Measurements from ENCODE around the gene PHLPP2.
A peak's percentile ranks its signal among the peaks of the same experiment; 100 is the strongest.

Gene PHLPP2

GRCh38 chr16:71672125-71672524 lies 52.4 kb downstream of the PHLPP2 start:
- peaks cover 34 to 68% (median 55%) of the 10 kb centered on the region in 5 donors for H3K36me3 ChIP-seq (ENCODE audit: control insufficient read depth in 5 of 5, insufficient read depth in 5 of 5, low read length in 5 of 5)
- peaks cover 0 to 2% (median 1%) of the 10 kb centered on the region in 5 donors for H3K4me1 ChIP-seq (ENCODE audit: control insufficient read depth in 5 of 5, insufficient read depth in 5 of 5, low read length in 5 of 5)
- H3K4me3 ChIP-seq (ENCODE audit: low read depth in 1 of 5, low read length in 5 of 5): no peak overlapping the region
- H3K27me3 ChIP-seq (ENCODE audit: control insufficient read depth in 5 of 5, insufficient read depth in 4 of 5, low read length in 5 of 5): no peaks in the 10 kb centered on the region
- no peak overlapping the region for H3K27ac ChIP-seq (ENCODE audit: low read depth, low read length)
- H3K9me3 ChIP-seq (ENCODE audit: control insufficient read depth in 5 of 5, low read length in 5 of 5): no peaks in the 10 kb centered on the region
- no peak overlapping the region for H3K9ac ChIP-seq (ENCODE audit: low read length in 5 of 5)

DNA sequence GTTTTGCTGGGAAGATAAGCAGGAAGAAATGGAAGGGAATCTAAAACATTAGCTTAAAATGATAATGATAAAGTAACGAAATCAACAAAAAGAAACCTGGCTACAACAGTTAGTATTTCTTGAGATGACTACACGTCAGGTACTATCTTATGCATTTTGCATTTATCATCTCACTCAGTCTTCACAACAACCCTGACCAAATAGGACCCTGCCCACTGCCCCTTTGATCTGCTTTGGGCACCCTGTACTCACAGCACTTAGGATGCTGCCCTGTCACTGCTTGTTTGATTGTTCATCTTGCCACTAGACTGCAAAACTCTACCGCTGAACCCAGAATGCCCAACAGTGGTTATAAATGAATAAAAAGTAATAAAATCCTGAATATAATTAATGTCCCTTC lies 53.3 kb downstream of the PHLPP2 start:
- Histone ChIP-seq H3K27me3 (ENCODE audit: control insufficient read depth in 5 of 5, insufficient read depth in 4 of 5, low read length in 5 of 5) (no peaks in the 10 kb centered on the region), H3K27ac (ENCODE audit: low read depth, low read length) (no peak overlapping the region), H3K4me1 (ENCODE audit: control insufficient read depth in 5 of 5, insufficient read depth in 5 of 5, low read length in 5 of 5) (peaks cover 0 to 11% (median 3%) of the 10 kb centered on the region in 5 donors), H3K9me3 (ENCODE audit: control insufficient read depth in 5 of 5, low read length in 5 of 5) (no peaks in the 10 kb centered on the region), H3K9ac (ENCODE audit: low read length in 5 of 5) (peak overlapping the region in 1 of 5 donors; percentile 17), H3K36me3 (ENCODE audit: control insufficient read depth in 5 of 5, insufficient read depth in 5 of 5, low read length in 5 of 5) (peaks cover 34 to 70% (median 57%) of the 10 kb centered on the region in 5 donors), H3K4me3 (ENCODE audit: low read depth in 1 of 5, low read length in 5 of 5) (no peak overlapping the region)

GRCh38 chr16:71670537-71670936 lies 54.0 kb downstream of the PHLPP2 start:
- Histone ChIP-seq H3K4me1 (ENCODE audit: control insufficient read depth in 5 of 5, insufficient read depth in 5 of 5, low read length in 5 of 5) (peaks cover 0 to 11% (median 3%) of the 10 kb centered on the region in 5 donors), H3K4me3 (ENCODE audit: low read depth in 1 of 5, low read length in 5 of 5) (no peak overlapping the region), H3K27me3 (ENCODE audit: control insufficient read depth in 5 of 5, insufficient read depth in 4 of 5, low read length in 5 of 5) (no peaks in the 10 kb centered on the region), H3K36me3 (ENCODE audit: control insufficient read depth in 5 of 5, insufficient read depth in 5 of 5, low read length in 5 of 5) (peaks cover 34 to 67% (median 52%) of the 10 kb centered on the region in 5 donors), H3K9ac (ENCODE audit: low read length in 5 of 5) (no peak overlapping the region), H3K27ac (ENCODE audit: low read depth, low read length) (no peak overlapping the region), H3K9me3 (ENCODE audit: control insufficient read depth in 5 of 5, low read length in 5 of 5) (no peaks in the 10 kb centered on the region)

DNA sequence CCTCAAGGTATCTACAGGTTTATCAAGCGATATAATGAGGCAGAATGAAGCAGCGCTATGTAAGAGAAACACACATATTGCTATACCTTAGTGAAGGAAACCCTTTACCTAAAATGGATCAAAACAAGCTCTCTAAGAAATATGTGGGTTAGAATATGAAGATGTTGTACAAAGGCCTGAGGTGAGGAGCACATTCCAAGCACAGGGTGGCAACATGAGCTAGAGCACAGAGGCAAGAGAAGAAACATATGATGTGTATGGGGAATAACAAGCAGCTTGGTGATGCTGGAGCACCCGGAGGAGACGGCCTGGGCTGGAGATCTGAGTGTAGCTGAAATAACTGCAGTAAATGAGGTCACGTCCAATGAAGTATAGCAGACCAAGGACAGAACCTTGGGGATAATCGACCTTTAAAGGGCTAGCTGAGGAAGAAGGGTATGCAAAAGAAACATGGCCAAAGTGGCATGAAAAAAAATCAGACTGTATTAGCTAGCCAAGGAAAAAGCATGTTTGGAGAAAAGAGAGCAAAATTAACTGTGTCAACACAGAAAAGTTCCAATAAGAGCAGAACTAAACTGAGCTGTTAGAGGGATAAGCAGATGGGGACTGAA lies 54.5 kb downstream of the PHLPP2 start:
- Histone ChIP-seq H3K4me3 (ENCODE audit: low read depth in 1 of 5, low read length in 5 of 5) (no peak overlapping the region), H3K4me1 (ENCODE audit: control insufficient read depth in 5 of 5, insufficient read depth in 5 of 5, low read length in 5 of 5) (peaks cover 0 to 11% (median 3%) of the 10 kb centered on the region in 5 donors), H3K27ac (ENCODE audit: low read depth, low read length) (no peak overlapping the region), H3K27me3 (ENCODE audit: control insufficient read depth in 5 of 5, insufficient read depth in 4 of 5, low read length in 5 of 5) (no peaks in the 10 kb centered on the region), H3K9ac (ENCODE audit: low read length in 5 of 5) (no peak overlapping the region), H3K9me3 (ENCODE audit: control insufficient read depth in 5 of 5, low read length in 5 of 5) (no peaks in the 10 kb centered on the region), H3K36me3 (ENCODE audit: control insufficient read depth in 5 of 5, insufficient read depth in 5 of 5, low read length in 5 of 5) (peaks cover 33 to 65% (median 52%) of the 10 kb centered on the region in 5 donors)

- H3K9ac ChIP-seq (ENCODE audit: low read length in 5 of 5): peak overlapping the region in 2 of 5 donors; percentile 4 to 13
- H3K9me3 ChIP-seq (ENCODE audit: control insufficient read depth in 5 of 5, low read length in 5 of 5): no peaks in the 10 kb centered on the region
- H3K36me3 ChIP-seq (ENCODE audit: control insufficient read depth in 5 of 5, insufficient read depth in 5 of 5, low read length in 5 of 5): peaks cover 26 to 75% (median 52%) of the 10 kb centered on the region in 5 donors
- H3K4me1 ChIP-seq (ENCODE audit: control insufficient read depth in 5 of 5, insufficient read depth in 5 of 5, low read length in 5 of 5): peaks cover 0 to 11% (median 3%) of the 10 kb centered on the region in 5 donors
- peak overlapping the region; percentile 69 for H3K27ac ChIP-seq (ENCODE audit: low read depth, low read length)
- no peaks in the 10 kb centered on the region for H3K27me3 ChIP-seq (ENCODE audit: control insufficient read depth in 5 of 5, insufficient read depth in 4 of 5, low read length in 5 of 5)
- no peak overlapping the region for H3K4me3 ChIP-seq (ENCODE audit: low read depth in 1 of 5, low read length in 5 of 5)
These were observed 57.4 kb downstream of the PHLPP2 start for GRCh38 chr16:71666928-71667707.

DNA sequence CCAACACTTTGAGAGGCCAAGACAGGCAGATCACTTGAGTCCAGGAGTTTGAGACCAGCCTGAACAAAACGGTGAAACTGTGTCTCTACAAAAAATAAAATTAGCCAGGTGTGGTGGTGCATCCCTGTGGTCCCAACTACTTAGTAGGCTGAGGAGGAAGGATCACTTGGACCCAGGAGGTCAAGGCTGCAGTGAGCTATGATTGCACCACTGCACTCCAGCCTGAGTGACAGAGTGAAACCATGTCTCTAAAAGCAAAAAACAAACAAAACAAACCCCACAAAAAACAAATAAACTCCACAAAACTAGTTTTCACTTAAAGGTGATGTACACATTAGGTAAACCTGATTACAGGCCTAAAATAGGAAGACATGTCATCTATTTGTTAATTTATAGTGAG lies 58.2 kb downstream of the PHLPP2 start:
- Histone ChIP-seq H3K4me3 (ENCODE audit: low read depth in 1 of 5, low read length in 5 of 5) (no peak overlapping the region), H3K9ac (ENCODE audit: low read length in 5 of 5) (no peak overlapping the region), H3K36me3 (ENCODE audit: control insufficient read depth in 5 of 5, insufficient read depth in 5 of 5, low read length in 5 of 5) (peaks cover 23 to 71% (median 48%) of the 10 kb centered on the region in 5 donors), H3K27ac (ENCODE audit: low read depth, low read length) (peak overlapping the region; percentile 69), H3K9me3 (ENCODE audit: control insufficient read depth in 5 of 5, low read length in 5 of 5) (no peaks in the 10 kb centered on the region), H3K4me1 (ENCODE audit: control insufficient read depth in 5 of 5, insufficient read depth in 5 of 5, low read length in 5 of 5) (peaks cover 0 to 11% (median 3%) of the 10 kb centered on the region in 5 donors), H3K27me3 (ENCODE audit: control insufficient read depth in 5 of 5, insufficient read depth in 4 of 5, low read length in 5 of 5) (no peaks in the 10 kb centered on the region)

DNA sequence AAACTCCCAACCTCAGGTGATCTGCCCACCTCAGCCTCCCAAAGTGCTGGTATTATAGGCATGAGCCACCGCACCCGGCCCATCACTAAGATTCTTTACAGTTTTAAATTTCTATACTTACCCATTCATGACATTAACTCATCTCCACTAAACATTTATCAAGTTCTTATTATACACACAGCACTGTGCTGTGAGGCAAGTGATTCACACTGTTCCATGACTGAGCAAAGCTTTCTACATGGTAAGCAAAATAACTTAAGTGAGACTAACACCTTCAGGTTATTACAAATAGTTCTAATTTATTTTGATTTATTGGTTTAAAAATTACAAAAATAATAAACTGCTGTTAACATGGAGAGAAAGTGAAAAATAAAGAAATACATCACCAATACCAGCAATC lies 65.0 kb downstream of the PHLPP2 start:
- H3K27me3 ChIP-seq (ENCODE audit: control insufficient read depth in 5 of 5, insufficient read depth in 4 of 5, low read length in 5 of 5): no peaks in the 10 kb centered on the region
- no peak overlapping the region for H3K27ac ChIP-seq (ENCODE audit: low read depth, low read length)
- H3K36me3 ChIP-seq (ENCODE audit: control insufficient read depth in 5 of 5, insufficient read depth in 5 of 5, low read length in 5 of 5): peaks cover 23 to 58% (median 43%) of the 10 kb centered on the region in 5 donors

GRCh38 chr16:71658771-71659170 lies 65.7 kb downstream of the PHLPP2 start:
- H3K27me3 ChIP-seq (ENCODE audit: control insufficient read depth in 5 of 5, insufficient read depth in 4 of 5, low read length in 5 of 5): no peaks in the 10 kb centered on the region
- peaks cover 24 to 56% (median 44%) of the 10 kb centered on the region in 5 donors for H3K36me3 ChIP-seq (ENCODE audit: control insufficient read depth in 5 of 5, insufficient read depth in 5 of 5, low read length in 5 of 5)
- H3K4me1 ChIP-seq (ENCODE audit: control insufficient read depth in 5 of 5, insufficient read depth in 5 of 5, low read length in 5 of 5): no peaks in the 10 kb centered on the region
- no peak overlapping the region for H3K9ac ChIP-seq (ENCODE audit: low read length in 5 of 5)
- H3K27ac ChIP-seq (ENCODE audit: low read depth, low read length): no peak overlapping the region
- H3K9me3 ChIP-seq (ENCODE audit: control insufficient read depth in 5 of 5, low read length in 5 of 5): no peaks in the 10 kb centered on the region
- H3K4me3 ChIP-seq (ENCODE audit: low read depth in 1 of 5, low read length in 5 of 5): no peak overlapping the region

More for the DNA sequence above, 65.0 kb downstream of the PHLPP2 start:
- no peaks in the 10 kb centered on the region for H3K4me1 ChIP-seq (ENCODE audit: control insufficient read depth in 5 of 5, insufficient read depth in 5 of 5, low read length in 5 of 5)
- H3K9ac ChIP-seq (ENCODE audit: low read length in 5 of 5): no peak overlapping the region
- no peaks in the 10 kb centered on the region for H3K9me3 ChIP-seq (ENCODE audit: control insufficient read depth in 5 of 5, low read length in 5 of 5)
- H3K4me3 ChIP-seq (ENCODE audit: low read depth in 1 of 5, low read length in 5 of 5): no peak overlapping the region

DNA sequence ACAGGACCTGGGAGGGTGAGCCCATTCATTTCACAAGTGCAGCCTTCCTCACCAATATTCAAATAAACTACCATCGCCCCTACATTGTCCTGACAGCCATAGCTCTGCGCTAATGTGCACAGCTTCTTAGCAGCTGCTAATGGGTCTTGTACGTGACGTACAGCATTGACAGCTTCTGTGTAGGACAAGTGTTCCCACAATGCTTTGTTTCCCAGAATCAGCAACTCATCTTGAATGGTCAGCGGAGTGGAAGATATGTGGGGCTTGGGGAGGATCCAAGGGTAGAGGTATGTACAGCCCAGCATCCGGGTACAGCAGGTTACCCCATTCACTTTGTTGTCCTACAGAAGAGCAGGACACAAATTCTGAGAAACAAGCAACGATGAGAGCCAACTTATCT lies 74.8 kb downstream of the PHLPP2 start:
- Histone ChIP-seq H3K4me3 (ENCODE audit: low read depth in 1 of 5, low read length in 5 of 5) (no peak overlapping the region), H3K9ac (ENCODE audit: low read length in 5 of 5) (no peak overlapping the region), H3K4me1 (ENCODE audit: control insufficient read depth in 5 of 5, insufficient read depth in 5 of 5, low read length in 5 of 5) (no peaks in the 10 kb centered on the region), H3K36me3 (ENCODE audit: control insufficient read depth in 5 of 5, insufficient read depth in 5 of 5, low read length in 5 of 5) (peaks cover 28 to 61% (median 47%) of the 10 kb centered on the region in 5 donors), H3K9me3 (ENCODE audit: control insufficient read depth in 5 of 5, low read length in 5 of 5) (no peaks in the 10 kb centered on the region), H3K27me3 (ENCODE audit: control insufficient read depth in 5 of 5, insufficient read depth in 4 of 5, low read length in 5 of 5) (no peaks in the 10 kb centered on the region), H3K27ac (ENCODE audit: low read depth, low read length) (no peak overlapping the region)

DNA sequence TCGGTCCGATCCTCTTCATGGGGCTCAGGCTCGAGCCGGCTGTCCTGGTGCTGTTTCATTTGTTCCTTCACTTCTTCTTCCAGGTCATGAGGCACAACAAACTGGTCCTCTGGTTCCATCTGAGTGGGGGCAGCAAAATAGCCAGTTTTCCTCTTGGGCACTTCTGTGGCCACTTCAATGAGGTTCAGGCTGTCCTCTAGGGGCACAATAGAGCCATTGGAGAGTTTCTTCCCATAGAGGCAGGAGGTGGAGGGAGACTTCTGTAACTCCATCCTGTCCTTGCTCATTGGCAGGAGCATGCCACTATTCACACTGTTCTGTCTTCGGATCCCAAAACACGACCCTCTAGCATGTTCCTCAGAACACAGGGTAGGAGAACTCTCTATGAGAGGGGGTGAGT lies 75.6 kb downstream of the PHLPP2 start:
- peaks cover 25 to 59% (median 42%) of the 10 kb centered on the region in 5 donors for H3K36me3 ChIP-seq (ENCODE audit: control insufficient read depth in 5 of 5, insufficient read depth in 5 of 5, low read length in 5 of 5)
- H3K4me3 ChIP-seq (ENCODE audit: low read depth in 1 of 5, low read length in 5 of 5): no peak overlapping the region
- no peaks in the 10 kb centered on the region for H3K9me3 ChIP-seq (ENCODE audit: control insufficient read depth in 5 of 5, low read length in 5 of 5)
- H3K9ac ChIP-seq (ENCODE audit: low read length in 5 of 5): no peak overlapping the region
- no peaks in the 10 kb centered on the region for H3K27me3 ChIP-seq (ENCODE audit: control insufficient read depth in 5 of 5, insufficient read depth in 4 of 5, low read length in 5 of 5)
- H3K27ac ChIP-seq (ENCODE audit: low read depth, low read length): no peak overlapping the region
- H3K4me1 ChIP-seq (ENCODE audit: control insufficient read depth in 5 of 5, insufficient read depth in 5 of 5, low read length in 5 of 5): no peaks in the 10 kb centered on the region

Measured in subcutaneous abdominal adipose tissue (tissue), 5 donors.